RWPE2 (cell line): ENCODE results near the gene ZNF431.

Experiments used
- ATAC-seq: fragments of 200-7000 bp; cut with Tn5 transposase; 3 replicates; pipeline ENCODE4 v1.9.1; 2021; ENCODE audit warnings: low read depth
- DNase-seq: peaks from one replicate; pipeline ENCODE4 v3.0.0-alpha.2; 2020; ENCODE audit warnings: low spot score
- H3K27ac ChIP-seq: fragments of 450-650 bp; 2 replicates; pipeline ENCODE4 v1.5.1; 2017; ENCODE audit warnings: mild to moderate bottlenecking; ENCODE audit not compliant: poor library complexity, severe bottlenecking
- H3K27me3 ChIP-seq: fragments of 250-450 bp; sonication (Bioruptor Pico); 2 replicates; pipeline ENCODE4 v1.5.1; 2021; ENCODE audit warnings: mild to moderate bottlenecking, moderate library complexity; ENCODE audit not compliant: insufficient read depth, poor library complexity, severe bottlenecking
- H3K36me3 ChIP-seq: fragments of 250-450 bp; sonication (Bioruptor Pico); 2 replicates; pipeline ENCODE4 v1.5.1; 2020; ENCODE audit warnings: low read depth, mild to moderate bottlenecking, moderate library complexity
- H3K4me1 ChIP-seq: fragments of 250-450 bp; sonication (Bioruptor Pico); 2 replicates; pipeline ENCODE4 v1.5.1; 2021; ENCODE audit warnings: mild to moderate bottlenecking, moderate library complexity; ENCODE audit not compliant: insufficient read depth, poor library complexity, severe bottlenecking
- H3K4me3 ChIP-seq: fragments of 250-450 bp; sonication (Bioruptor Pico); 2 replicates; pipeline ENCODE4 v1.5.1; 2021; ENCODE audit warnings: mild to moderate bottlenecking, moderate library complexity; ENCODE audit not compliant: severe bottlenecking
- H3K9me3 ChIP-seq: fragments of 250-450 bp; sonication (Bioruptor Pico); 2 replicates; pipeline ENCODE4 v1.5.1; 2021; ENCODE audit warnings: mild to moderate bottlenecking, moderate library complexity; ENCODE audit not compliant: severe bottlenecking
- TF ChIP-seq, protein P1 (sequence below): fragments of 450-650 bp; IDR thresholded peaks from one replicate; pipeline ENCODE4 v1.5.1; 2017; ENCODE audit warnings: mild to moderate bottlenecking, moderate library complexity; ENCODE audit not compliant: poor library complexity, severe bottlenecking

Gene ZNF431

DNA sequence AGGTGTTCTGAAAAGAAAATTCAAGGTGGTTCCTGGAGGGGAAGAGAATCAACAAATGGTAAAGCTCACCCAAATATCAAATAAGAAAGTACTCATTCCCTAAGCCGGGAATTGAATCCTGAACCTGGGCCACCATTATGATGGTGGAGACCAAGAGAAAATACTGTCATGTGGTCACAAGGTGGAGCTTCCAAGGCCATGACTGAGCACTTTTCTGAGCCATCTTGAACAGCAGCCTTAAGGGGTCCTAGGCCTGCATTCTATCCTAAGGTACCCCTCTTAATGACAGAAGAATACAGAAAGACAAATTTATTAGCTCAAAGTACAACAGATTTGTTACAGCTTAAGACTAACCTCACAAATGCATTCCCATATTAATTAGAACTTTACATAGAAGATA lies 9.6 kb downstream of the ZNF431 start:
- Histone ChIP-seq H3K4me1 (no peaks in the 10 kb centered on the region), H3K4me3 (no peak overlapping the region), H3K36me3 (peaks cover 66% of the 10 kb centered on the region), H3K27me3 (no peaks in the 10 kb centered on the region), H3K27ac (no peak overlapping the region), H3K9me3 (no peaks in the 10 kb centered on the region)
- no peak for DNase-seq
- ATAC-seq, result no peak
- TF ChIP-seq, protein P1, sequence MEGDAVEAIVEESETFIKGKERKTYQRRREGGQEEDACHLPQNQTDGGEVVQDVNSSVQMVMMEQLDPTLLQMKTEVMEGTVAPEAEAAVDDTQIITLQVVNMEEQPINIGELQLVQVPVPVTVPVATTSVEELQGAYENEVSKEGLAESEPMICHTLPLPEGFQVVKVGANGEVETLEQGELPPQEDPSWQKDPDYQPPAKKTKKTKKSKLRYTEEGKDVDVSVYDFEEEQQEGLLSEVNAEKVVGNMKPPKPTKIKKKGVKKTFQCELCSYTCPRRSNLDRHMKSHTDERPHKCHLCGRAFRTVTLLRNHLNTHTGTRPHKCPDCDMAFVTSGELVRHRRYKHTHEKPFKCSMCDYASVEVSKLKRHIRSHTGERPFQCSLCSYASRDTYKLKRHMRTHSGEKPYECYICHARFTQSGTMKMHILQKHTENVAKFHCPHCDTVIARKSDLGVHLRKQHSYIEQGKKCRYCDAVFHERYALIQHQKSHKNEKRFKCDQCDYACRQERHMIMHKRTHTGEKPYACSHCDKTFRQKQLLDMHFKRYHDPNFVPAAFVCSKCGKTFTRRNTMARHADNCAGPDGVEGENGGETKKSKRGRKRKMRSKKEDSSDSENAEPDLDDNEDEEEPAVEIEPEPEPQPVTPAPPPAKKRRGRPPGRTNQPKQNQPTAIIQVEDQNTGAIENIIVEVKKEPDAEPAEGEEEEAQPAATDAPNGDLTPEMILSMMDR, result no peak

DNA sequence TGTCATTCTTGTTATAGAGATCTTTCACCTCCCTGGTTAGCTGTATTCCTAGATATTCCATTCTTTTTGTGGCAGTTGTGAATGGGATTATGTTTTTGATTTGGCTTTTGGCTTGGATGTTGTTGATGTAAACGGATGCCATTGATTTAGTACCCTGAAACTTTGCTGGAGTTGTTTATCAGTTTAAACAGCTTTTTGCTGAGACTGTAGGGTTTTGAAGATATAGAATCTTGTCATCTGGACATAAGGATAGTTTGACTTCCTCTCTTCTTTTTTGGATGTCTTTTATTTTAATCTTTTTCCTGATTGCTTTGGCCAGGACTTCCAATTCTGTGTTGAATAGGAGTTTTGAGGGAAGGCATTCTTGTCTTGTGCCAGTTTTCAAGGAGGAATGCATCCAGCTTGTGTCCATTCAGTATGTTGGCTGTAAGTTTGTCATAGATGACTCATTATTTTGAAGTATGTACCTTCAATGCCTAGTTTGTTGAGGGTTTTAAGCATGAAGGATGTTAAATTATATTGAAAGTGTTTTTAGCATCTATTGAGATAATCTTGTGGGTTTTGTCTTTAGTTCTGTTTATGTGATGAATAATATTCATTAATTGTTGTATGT lies 16.8 kb downstream of the ZNF431 start:
- peaks cover 26% of the 10 kb centered on the region for H3K36me3 ChIP-seq
- DNase-seq (no peak), ATAC-seq (no peak)
- TF ChIP-seq, protein P1, result no peak
- no peaks in the 10 kb centered on the region for H3K27me3 ChIP-seq
- no peak overlapping the region for H3K27ac ChIP-seq
- no peak overlapping the region for H3K4me3 ChIP-seq
- H3K4me1 ChIP-seq, result no peaks in the 10 kb centered on the region
- no peaks in the 10 kb centered on the region for H3K9me3 ChIP-seq

DNA sequence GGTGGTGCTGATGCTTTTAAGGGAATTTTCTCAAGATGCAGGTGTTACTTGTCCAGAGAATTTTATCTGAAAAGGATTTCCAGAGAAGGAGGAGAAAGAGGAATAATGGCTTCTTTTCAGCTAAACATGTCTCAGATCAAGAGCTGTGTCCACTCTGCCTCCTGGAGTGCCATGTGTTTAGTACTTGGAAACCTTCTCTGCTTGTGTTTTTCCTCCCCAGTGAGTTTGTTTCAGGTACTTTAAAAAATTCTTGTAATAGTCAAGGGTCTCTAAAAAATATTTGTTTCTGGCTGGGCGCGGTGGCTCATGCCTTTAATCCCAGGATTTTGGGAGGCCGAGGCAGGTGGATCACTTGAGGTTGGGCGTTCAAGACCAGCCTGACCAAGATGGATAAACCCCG lies 22.7 kb downstream of the ZNF431 start:
- peaks cover 48% of the 10 kb centered on the region for H3K36me3 ChIP-seq
- DNase-seq (no peak), ATAC-seq (no peak)
- H3K9me3 ChIP-seq, result no peaks in the 10 kb centered on the region
- no peaks in the 10 kb centered on the region for H3K27me3 ChIP-seq
- no peak overlapping the region for H3K27ac ChIP-seq
- no peak overlapping the region for H3K4me3 ChIP-seq
- peaks cover 4% of the 10 kb centered on the region for H3K4me1 ChIP-seq
- TF ChIP-seq, protein P1, result no peak

- Histone ChIP-seq H3K36me3 (peaks cover 56% of the 10 kb centered on the region), H3K27me3 (no peaks in the 10 kb centered on the region), H3K27ac (peak overlapping the region; percentile 19), H3K4me1 (peaks cover 4% of the 10 kb centered on the region), H3K4me3 (no peak overlapping the region), H3K9me3 (no peaks in the 10 kb centered on the region)
- TF ChIP-seq, protein P1, result no peak
- ATAC-seq (no peak), DNase-seq (no peak)
Observed at GRCh38 chr19:21166436-21166835, 24.6 kb downstream of the ZNF431 start.

DNA sequence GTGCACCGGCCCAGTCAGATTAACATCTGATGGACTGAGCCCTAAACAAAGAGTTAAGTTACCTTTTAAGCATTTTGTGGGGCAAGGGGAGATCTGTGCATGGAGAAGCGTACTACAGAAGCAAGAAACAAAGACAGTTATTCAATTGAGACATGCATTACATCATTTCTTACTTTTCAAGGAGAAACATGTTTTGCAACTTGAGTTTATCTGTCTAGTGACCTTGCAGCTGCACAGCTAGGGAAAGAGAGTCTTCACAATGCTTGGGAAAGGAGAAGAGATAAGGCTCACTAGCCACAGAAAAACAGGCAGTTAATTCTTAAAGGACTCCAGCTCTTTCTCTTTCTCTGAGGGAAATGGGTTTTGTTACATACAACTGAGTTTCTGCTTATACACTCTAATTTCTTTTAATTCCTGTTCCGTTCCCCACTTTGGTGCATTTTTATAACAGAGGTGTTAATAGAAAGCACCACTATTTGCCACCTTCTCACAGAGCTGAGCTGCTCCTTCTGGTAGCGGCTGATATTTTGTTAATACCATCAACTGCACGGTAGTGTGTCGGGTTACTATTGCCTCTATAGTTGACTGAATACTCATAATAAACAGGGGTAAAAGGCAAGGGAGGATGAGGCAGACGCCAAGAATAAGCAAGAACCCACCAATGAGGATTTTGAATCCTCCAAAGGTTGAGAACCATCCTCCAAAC lies 55.9 kb downstream of the ZNF431 start:
- no peak for DNase-seq
- no peak for ATAC-seq
- Histone ChIP-seq H3K9me3 (peaks cover 2% of the 10 kb centered on the region), H3K36me3 (no peaks in the 10 kb centered on the region), H3K27me3 (no peaks in the 10 kb centered on the region), H3K27ac (no peak overlapping the region), H3K4me1 (no peaks in the 10 kb centered on the region), H3K4me3 (no peak overlapping the region)
- TF ChIP-seq, protein P1, result no peak
